K562 (cell line): Measurements from ENCODE around the gene ARHGAP30. TPM values are rescaled to one million over a fixed set of nuclear protein-coding genes. Genes with fewer than 3 reads are reported as not detected.

Experiments
- EP300 ChIP-seq: IDR thresholded peaks from 2 replicates; pipeline ENCODE4 v1.6.1; 2012; ENCODE audit warnings: low read length, improper control_type of control experiment
- FOSL1 ChIP-seq: fragments of 200-800 bp; sonication (Bioruptor generic); conservative IDR thresholded peaks from 2 replicates; pipeline ENCODE4 v1.6.1; 2016; ENCODE audit warnings: missing genetic modification characterization, missing compliant biosample characterization
- HNRNPUL1 ChIP-seq: fragments of 200-400 bp; formaldehyde crosslinking; IDR thresholded peaks from 2 replicates; pipeline ENCODE4 v1.6.1; 2017; ENCODE audit warnings: low read length
- JUND ChIP-seq, 2 experiments: IDR thresholded peaks; 2 replicates in 1 of 2; 3 replicates in 1 of 2; pipeline ENCODE4 v1.6.1; 2011; ENCODE audit warnings: borderline replicate concordance in 2 of 2, low read depth in 2 of 2, low read length in 2 of 2, improper control_type of control experiment in 1 of 2, missing biosample characterization in 1 of 2, missing genetic modification characterization in 1 of 2, missing genetic modification reagents in 1 of 2
- MTA3 ChIP-seq: fragments of 450-650 bp; formaldehyde crosslinking; IDR thresholded peaks from 2 replicates; pipeline ENCODE4 v1.6.1; 2017; ENCODE audit warnings: mild to moderate bottlenecking, borderline replicate concordance
- MTF1 ChIP-seq: fragments of 250-450 bp; sonication (Bioruptor Pico); IDR thresholded peaks from 2 replicates; pipeline ENCODE4 v1.9.0; 2021; ENCODE audit warnings: moderate library complexity, mild to moderate bottlenecking, inconsistent platforms, borderline replicate concordance
- NR2C1 ChIP-seq, 2 experiments: fragments of 450-650 bp; IDR thresholded peaks; 2 replicates each; pipeline ENCODE4 v1.6.1; 2017; ENCODE audit warnings: mild to moderate bottlenecking in 2 of 2, antibody characterized with exemption in 1 of 2, inconsistent platforms in 1 of 2, missing compliant biosample characterization in 1 of 2, missing genetic modification characterization in 1 of 2
- NR2C2 ChIP-seq, 2 experiments: fragments of 200-800 bp in 1 of 2; sonication (Bioruptor generic) in 1 of 2; sonication (generic) in 1 of 2; formaldehyde crosslinking in 1 of 2; IDR thresholded peaks; 2 replicates each; pipeline versions ENCODE4 v1.6.1 to v1.8.0; 2016 to 2022; ENCODE audit warnings: mild to moderate bottlenecking in 1 of 2, missing compliant biosample characterization in 1 of 2, missing genetic modification characterization in 1 of 2, missing genetic modification reagents in 1 of 2
- RBM14 ChIP-seq: fragments of 200-400 bp; formaldehyde crosslinking; IDR thresholded peaks from 2 replicates; pipeline ENCODE4 v1.6.1; 2018; ENCODE audit warnings: low read depth, mild to moderate bottlenecking, low read length, moderate library complexity, borderline replicate concordance; ENCODE audit not compliant: insufficient read depth
- SMARCA4 ChIP-seq: fragments of 450-650 bp; IDR thresholded peaks from 2 replicates; pipeline ENCODE4 v1.6.1; 2016
- ZBTB1 ChIP-seq: sonication (generic); formaldehyde crosslinking; IDR thresholded peaks from 2 replicates; pipeline ENCODE4 v1.8.1; 2023; ENCODE audit warnings: missing genetic modification reagents, low read depth, mild to moderate bottlenecking, borderline replicate concordance
- ZBTB8A ChIP-seq: fragments of 450-650 bp; IDR thresholded peaks from 2 replicates; pipeline ENCODE4 v1.6.1; 2018; ENCODE audit warnings: mild to moderate bottlenecking, moderate library complexity; ENCODE audit not compliant: partially characterized antibody
- ZSCAN32 ChIP-seq: fragments of 450-650 bp; formaldehyde crosslinking; IDR thresholded peaks from 2 replicates; pipeline ENCODE4 v1.4.0; 2020; ENCODE audit warnings: mild to moderate bottlenecking, moderate library complexity
- ZZZ3 ChIP-seq: fragments of 450-650 bp; IDR thresholded peaks from 2 replicates; pipeline ENCODE4 v1.6.1; 2016; ENCODE audit warnings: antibody characterized with exemption, mild to moderate bottlenecking, moderate library complexity
- polyA plus RNA-seq, 8 experiments: library from polyadenylated mRNA; depleted of rRNA in 4 of 8; stranded (reverse) in 5 of 8; unstranded in 3 of 8; fragments of >200 nt; fragmentation: Nextera tagmentation in 2 of 8; fragmentation: Illumina TruSeq in 1 of 8; extraction: Ambion mirVana in 2 of 8; extraction: Trizol in 1 of 8; gene quantifications; 2 replicates each; pipeline versions ENCODE4 v1.2.1 to v1.2.3, GENCODE V29; 2011 to 2014; ENCODE audit warnings: inconsistent platforms in 1 of 8, missing spikeins in 1 of 8
- total RNA-seq, 7 experiments: library from RNA; depleted of rRNA in 6 of 7; stranded (reverse); fragments of >200 nt in 6 of 7; fragmentation: Illumina TruSeq in 2 of 7; extraction: Trizol in 2 of 7; gene quantifications; 2 replicates each; pipeline versions ENCODE4 v1.2.1 to v1.2.3, GENCODE V29; 2011 to 2021; ENCODE audit warnings: low replicate concordance in 1 of 7
- TF ChIP-seq, protein P1 (sequence below), 2 experiments: fragments of 450-650 bp; conservative IDR thresholded peaks; 2 replicates each; pipeline ENCODE4 v1.6.1; 2017; ENCODE audit warnings: mild to moderate bottlenecking in 2 of 2, moderate library complexity in 2 of 2
- TF ChIP-seq, protein P2 (sequence below): fragments of 450-650 bp; formaldehyde crosslinking; IDR thresholded peaks from 2 replicates; pipeline ENCODE4 v1.4.0; 2020; ENCODE audit warnings: mild to moderate bottlenecking

ARHGAP30 gene
- total and polyA plus RNA-seq, 9 of the 15 experiments (the other 6 are each of a cell fraction or from before 2014, with no cell fraction given), result 0.01 to 0.73 (median 0.12) TPM

DNA sequence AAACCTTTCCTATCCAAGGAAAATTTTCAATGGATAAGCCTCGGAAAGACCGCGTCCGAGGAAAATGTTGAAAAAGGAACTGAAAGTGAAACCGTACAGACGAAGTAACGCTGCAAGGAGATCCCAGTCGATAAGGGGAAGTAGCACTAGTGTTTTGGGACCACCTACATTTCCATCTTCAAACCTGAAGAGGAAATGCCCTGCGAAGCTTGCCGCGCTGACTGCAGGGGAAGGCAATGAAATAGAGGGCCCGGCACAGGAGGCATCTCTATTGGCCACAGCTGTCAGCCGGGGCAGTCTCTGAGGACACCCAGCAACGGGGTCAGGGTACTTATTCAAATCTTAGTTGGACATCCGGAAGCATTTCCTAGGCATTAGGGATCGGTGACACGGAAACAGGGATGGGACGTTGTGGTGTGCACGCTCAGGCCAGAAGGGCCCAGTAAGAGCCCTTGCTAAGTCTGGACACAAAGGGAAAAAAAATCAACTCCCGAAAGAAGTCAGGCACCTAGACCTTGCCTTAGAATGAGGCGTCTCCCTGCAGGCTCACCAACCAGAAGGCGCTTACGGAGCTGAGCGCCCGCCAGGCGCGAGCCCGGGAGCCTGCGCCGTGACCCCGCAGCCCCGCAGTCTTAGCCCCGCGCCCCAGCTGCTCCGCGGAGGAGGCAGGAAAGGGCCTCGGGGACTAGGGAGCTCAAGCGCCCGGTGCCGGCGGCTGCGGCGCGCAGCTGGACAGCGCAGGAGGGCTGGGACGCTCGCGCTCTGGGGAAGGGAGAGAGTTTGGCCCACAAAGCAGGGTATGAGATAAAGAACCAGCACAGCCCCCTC, 24.6 kb downstream of the ARHGAP30 start (continued):
- TF ChIP-seq NR2C1 (IDR thresholded peaks at IDR 0.05) (peak; percentile 91), NR2C1 (tag; IDR thresholded peaks at IDR 0.05) (peak; percentile 96), MTF1 (CRISPR knock-in tag) (no peak), SMARCA4 (peak; percentile 46; the same call in 1 of the 2 replicates), ZBTB1 (CRISPR knock-in tag) (no peak), FOSL1 (0 out of 2 replicates have a peak, but pooled peaks have one; percentile 11), ZZZ3 (no peak), NR2C2 (CRISPR knock-in tag; IDR thresholded peaks at IDR 0.05) (no peak), NR2C2 (tag; IDR thresholded peaks at IDR 0.05) (peak; percentile 97), RBM14 (no peak), JUND (IDR thresholded peaks at IDR 0.05; ENCODE audit: borderline replicate concordance, low read depth, low read length) (peak; percentile 7; the same call in 1 of the 2 replicates), JUND (tag; IDR thresholded peaks at IDR 0.05; ENCODE audit: borderline replicate concordance, low read depth, low read length) (no peak), EP300 (peak; percentile 25; the same call in 1 of the 2 replicates), ZSCAN32 (no peak), ZBTB8A (no peak), MTA3 (0 out of 2 replicates have a peak, but pooled peaks have one; percentile 4), HNRNPUL1 (no peak)
- TF ChIP-seq, protein P1, sequence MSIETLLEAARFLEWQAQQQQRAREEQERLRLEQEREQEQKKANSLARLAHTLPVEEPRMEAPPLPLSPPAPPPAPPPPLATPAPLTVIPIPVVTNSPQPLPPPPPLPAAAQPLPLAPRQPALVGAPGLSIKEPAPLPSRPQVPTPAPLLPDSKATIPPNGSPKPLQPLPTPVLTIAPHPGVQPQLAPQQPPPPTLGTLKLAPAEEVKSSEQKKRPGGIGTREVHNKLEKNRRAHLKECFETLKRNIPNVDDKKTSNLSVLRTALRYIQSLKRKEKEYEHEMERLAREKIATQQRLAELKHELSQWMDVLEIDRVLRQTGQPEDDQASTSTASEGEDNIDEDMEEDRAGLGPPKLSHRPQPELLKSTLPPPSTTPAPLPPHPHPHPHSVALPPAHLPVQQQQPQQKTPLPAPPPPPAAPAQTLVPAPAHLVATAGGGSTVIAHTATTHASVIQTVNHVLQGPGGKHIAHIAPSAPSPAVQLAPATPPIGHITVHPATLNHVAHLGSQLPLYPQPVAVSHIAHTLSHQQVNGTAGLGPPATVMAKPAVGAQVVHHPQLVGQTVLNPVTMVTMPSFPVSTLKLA (conservative IDR thresholded peaks at IDR 0.05), result peak in 1 of 2 experiments; percentile 51; a peak in 1 of 4 replicates
- TF ChIP-seq, protein P2, sequence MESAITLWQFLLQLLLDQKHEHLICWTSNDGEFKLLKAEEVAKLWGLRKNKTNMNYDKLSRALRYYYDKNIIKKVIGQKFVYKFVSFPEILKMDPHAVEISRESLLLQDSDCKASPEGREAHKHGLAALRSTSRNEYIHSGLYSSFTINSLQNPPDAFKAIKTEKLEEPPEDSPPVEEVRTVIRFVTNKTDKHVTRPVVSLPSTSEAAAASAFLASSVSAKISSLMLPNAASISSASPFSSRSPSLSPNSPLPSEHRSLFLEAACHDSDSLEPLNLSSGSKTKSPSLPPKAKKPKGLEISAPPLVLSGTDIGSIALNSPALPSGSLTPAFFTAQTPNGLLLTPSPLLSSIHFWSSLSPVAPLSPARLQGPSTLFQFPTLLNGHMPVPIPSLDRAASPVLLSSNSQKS (CRISPR knock-in tag), result no peak
